ENCODE results near the gene ODAD4. TPM values are rescaled to one million over a fixed set of nuclear protein-coding genes. Genes with fewer than 3 reads are reported as not detected.

The ODAD4 gene
- total RNA-seq, 1 donor from 2014 or later = 0.98 TPM

- Mint-ChIP-seq H3K4me1 (ENCODE audit: low read depth, unreplicated experiment) (no peaks in the 10 kb centered on the region), H3K36me3 (ENCODE audit: low read depth, unreplicated experiment) (no peaks in the 10 kb centered on the region), H3K27me3 (ENCODE audit: low read depth, unreplicated experiment) (no peaks in the 10 kb centered on the region), H3K4me3 (ENCODE audit: unreplicated experiment) (no peak overlapping the region), H3K27ac (ENCODE audit: unreplicated experiment) (no peak overlapping the region), H3K9me3 (ENCODE audit: unreplicated experiment) (no peaks in the 10 kb centered on the region)
- H3K4me2 ChIP-seq (ENCODE audit: low read length) = no peak overlapping the region
- H3K36me3 ChIP-seq (ENCODE audit: insufficient read depth, low read length) = no peaks in the 10 kb centered on the region
- no peak overlapping the region for H3K9ac ChIP-seq (ENCODE audit: low read length)
- no peak for TF ChIP-seq CTCF (IDR thresholded peaks at IDR 0.05; ENCODE audit: insufficient read depth, low read depth, low read length)
- no peak overlapping the region for H3K4me3 ChIP-seq (ENCODE audit: insufficient read depth, low read depth, low read length)
- H3K79me2 ChIP-seq (ENCODE audit: insufficient read depth, low read length) = no peaks in the 10 kb centered on the region
- no peak overlapping the region for H3K27ac ChIP-seq (ENCODE audit: low read depth, low read length)
- H3K4me1 ChIP-seq (ENCODE audit: insufficient read depth, low read length) = no peaks in the 10 kb centered on the region
- no peak for FAIRE-seq
- H3K9me3 ChIP-seq (ENCODE audit: insufficient read depth, low read depth, low read length) = no peaks in the 10 kb centered on the region
- H4K20me1 ChIP-seq (ENCODE audit: insufficient read depth, low read length) = no peaks in the 10 kb centered on the region
- no peak for DNase-seq (ENCODE audit: low read depth)
- no peaks in the 10 kb centered on the region for H3K27me3 ChIP-seq (ENCODE audit: insufficient read depth, low read length)
- no peak overlapping the region for H2AFZ ChIP-seq (ENCODE audit: low read depth, low read length)
Observed at GRCh38 chr17:41948762-41949460, 18.5 kb downstream of the ODAD4 start.

- H3K79me2 ChIP-seq (ENCODE audit: insufficient read depth, low read length) = no peaks in the 10 kb centered on the region
- TF ChIP-seq CTCF (IDR thresholded peaks at IDR 0.05; ENCODE audit: insufficient read depth, low read depth, low read length) (no peak), EZH2 (IDR thresholded peaks at IDR 0.05; ENCODE audit: insufficient read depth, low read length) (no peak)
- Mint-ChIP-seq H3K9me3 (ENCODE audit: unreplicated experiment) (no peaks in the 10 kb centered on the region), H3K27me3 (ENCODE audit: low read depth, unreplicated experiment) (peaks cover 1% of the 10 kb centered on the region), H3K4me1 (ENCODE audit: low read depth, unreplicated experiment) (peaks cover 19% of the 10 kb centered on the region), H3K4me3 (ENCODE audit: unreplicated experiment) (no peak overlapping the region), H3K27ac (ENCODE audit: unreplicated experiment) (peak overlapping the region; percentile 62), H3K36me3 (ENCODE audit: low read depth, unreplicated experiment) (no peaks in the 10 kb centered on the region)
- no peaks in the 10 kb centered on the region for H3K27me3 ChIP-seq (ENCODE audit: insufficient read depth, low read length)
- no peak overlapping the region for H3K27ac ChIP-seq (ENCODE audit: low read depth, low read length)
- no peak overlapping the region for H3K4me2 ChIP-seq (ENCODE audit: low read length)
- no peaks in the 10 kb centered on the region for H4K20me1 ChIP-seq (ENCODE audit: insufficient read depth, low read length)
- H3K36me3 ChIP-seq (ENCODE audit: insufficient read depth, low read length) = no peaks in the 10 kb centered on the region
- FAIRE-seq (no peak), DNase-seq (ENCODE audit: low read depth) (no peak)
- no peaks in the 10 kb centered on the region for H3K9me3 ChIP-seq (ENCODE audit: insufficient read depth, low read depth, low read length)
- H3K4me3 ChIP-seq (ENCODE audit: insufficient read depth, low read depth, low read length) = no peak overlapping the region
- H3K9ac ChIP-seq (ENCODE audit: low read length) = no peak overlapping the region
- peaks cover 17% of the 10 kb centered on the region for H3K4me1 ChIP-seq (ENCODE audit: insufficient read depth, low read length)
- H2AFZ ChIP-seq (ENCODE audit: low read depth, low read length) = no peak overlapping the region
Observed at GRCh38 chr17:41956522-41956921, 26.1 kb downstream of the ODAD4 start.
